A204.1 (cell line): ENCODE measurements around the gene PNPO.

Experiments
- FAIRE-seq: peaks from 2 replicates; lab custom pipeline; 2012; peaks lifted over from hg19 to GRCh38; lab: Jason Lieb, UNC

The PNPO gene

GRCh38 chr17:47941246-47942095 is at the start of gene PNPO:
PNPO (plus strand) TSS chr17:47941571; CDS start chr17:47941676, 105 bp downstream.
- peak; percentile 49 for FAIRE-seq

DNA sequence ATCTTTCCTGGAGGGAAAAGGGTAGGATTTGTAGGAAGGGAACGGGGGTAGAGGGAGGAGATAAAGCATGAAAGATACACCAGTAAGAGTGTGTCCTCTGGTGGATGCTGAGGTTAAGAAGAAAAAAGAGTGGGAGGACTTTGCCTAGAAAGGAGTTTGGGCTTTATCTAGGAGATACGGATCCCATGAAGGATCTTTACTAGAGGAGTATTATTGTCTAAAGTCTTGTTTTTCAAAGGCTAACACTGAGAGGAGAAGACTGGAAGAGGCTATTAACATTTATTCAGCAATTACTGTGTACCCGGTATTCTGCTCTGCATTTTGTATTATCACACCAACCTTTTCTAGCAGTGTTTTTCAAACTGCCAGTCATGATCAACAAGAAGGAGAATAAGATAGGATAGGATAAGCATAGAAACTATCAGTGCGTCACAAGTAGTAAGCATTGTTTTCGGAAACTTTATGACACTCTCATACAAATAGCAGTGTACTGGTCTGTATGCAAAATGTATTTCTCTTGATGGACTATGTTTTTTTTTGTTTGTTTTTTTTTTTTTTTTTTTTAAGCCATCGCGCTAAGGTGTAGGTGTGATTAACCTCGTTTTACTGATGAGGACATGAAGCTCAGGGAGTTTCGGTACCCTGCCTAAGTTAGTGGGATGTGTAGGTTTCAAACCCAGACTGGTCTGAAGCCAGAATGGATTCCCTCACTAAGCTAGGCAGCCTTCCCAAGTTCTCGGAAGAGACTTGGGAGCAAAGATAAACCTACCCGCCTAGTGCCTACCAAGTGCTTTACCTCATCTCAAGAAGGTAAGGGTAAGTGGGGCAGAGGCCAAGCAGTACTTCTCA is 46.6 kb upstream of the PNPO start:
- no peak for FAIRE-seq

DNA sequence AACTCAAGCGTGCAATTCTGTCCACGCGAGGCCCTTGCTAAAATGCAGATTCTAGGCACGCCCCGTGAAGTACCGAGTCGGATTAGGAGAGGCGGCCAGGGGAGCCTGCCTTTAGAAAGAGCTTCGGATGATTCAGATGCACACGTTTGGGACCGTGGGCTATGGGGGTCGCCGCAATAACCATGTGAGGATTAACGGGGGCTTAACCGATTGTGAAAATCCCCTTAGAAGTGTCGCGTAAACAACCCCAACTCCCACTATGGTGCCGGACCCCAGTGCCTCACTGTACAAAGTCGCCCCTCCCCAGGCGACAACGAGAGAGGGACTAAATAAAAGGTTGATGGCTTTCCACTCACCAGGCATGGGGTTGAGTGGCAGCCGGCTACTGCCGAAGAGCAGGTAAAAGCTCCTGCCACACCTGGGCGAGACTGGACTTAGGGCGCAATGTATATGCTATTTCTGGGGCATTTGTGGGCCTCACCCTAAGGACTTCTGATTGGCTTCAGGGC is 46.0 kb upstream of the PNPO start:
- FAIRE-seq = no peak

GRCh38 chr17:47895856-47896671 is 45.3 kb upstream of the PNPO start, which contains the start of gene SP2:
SP2 (plus strand) TSS chr17:47896236; CDS start chr17:47896287, 51 bp downstream.
- FAIRE-seq = peak; percentile 96

GRCh38 chr17:47896672-47897490 is 44.5 kb upstream of the PNPO start:
- FAIRE-seq = no peak

DNA sequence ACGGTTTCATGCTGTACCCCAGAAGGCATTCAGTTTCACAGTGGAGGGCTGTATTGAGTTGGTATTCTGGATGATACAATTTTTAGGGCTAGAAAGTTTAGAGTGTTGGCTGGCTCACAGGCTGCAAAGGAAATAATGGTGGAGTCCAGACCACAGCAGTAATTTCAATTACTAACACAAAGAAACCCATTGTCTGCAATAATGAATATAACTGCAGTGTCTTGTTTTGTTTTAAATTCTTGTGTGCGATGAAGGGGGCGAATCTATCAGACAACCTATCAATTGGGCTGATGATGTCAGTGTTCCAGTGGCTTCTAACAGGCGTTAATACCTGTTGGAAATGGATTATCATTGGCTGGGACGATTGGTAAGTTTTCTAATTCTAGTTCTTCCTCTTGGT is 43.8 kb upstream of the PNPO start:
- no peak for FAIRE-seq

GRCh38 chr17:47898241-47898640 is 43.1 kb upstream of the PNPO start:
- FAIRE-seq = no peak

- no peak for FAIRE-seq
Observed at GRCh38 chr17:47899643-47900042, 41.7 kb upstream of the PNPO start.

DNA sequence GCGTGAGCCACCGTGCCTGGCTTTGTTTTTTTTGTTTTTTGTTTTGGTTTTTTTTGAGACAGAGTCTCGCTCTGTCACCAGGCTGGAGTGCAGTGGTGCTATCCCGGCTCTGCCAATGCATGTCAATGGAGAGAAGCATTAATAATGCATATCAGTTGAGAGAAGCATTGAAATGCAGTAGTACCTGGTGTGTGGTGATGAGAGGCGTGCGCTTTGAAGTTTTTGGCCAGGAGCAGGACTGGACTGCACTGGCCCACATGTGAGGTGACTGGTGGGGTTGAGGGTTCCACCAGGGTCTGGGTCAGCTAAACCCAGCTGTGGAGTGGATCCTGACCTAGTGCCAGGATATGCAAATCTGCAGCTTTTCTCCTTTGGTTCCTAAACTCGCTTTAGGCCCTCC is 39.9 kb upstream of the PNPO start:
- FAIRE-seq = no peak

- no peak for FAIRE-seq
Observed at GRCh38 chr17:47902039-47902744, 39.2 kb upstream of the PNPO start.

DNA sequence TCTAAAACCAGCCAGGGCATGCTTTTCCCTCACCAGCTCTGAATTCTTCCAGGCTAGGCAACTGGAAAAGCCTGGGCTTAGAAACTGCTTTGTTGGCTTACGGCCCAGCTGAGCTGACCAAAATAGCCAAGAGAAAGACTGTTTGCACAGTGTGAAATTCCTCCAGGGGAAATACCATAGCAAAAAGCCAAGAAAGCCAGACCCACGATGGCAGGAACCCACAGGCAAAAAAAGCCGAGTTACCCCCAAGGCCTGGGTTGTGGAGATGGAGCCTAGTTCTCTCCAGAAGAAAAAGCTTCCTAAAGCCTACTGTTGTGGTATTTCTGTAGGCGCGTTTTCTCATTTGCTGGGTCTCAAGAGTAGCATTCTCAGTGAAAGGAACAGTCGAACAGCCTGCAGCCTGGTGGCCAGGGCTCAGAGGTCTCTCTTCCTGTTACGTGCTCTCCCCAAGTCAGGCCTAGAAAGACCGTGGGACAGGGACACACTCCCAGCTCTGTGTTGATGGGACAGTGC is 36.1 kb upstream of the PNPO start:
- no peak for FAIRE-seq

- FAIRE-seq = no peak
Observed at GRCh38 chr17:47906443-47906842, 34.9 kb upstream of the PNPO start.

- FAIRE-seq = no peak
Observed at GRCh38 chr17:47907932-47908562, 33.3 kb upstream of the PNPO start.

GRCh38 chr17:47913050-47913449 is 28.3 kb upstream of the PNPO start:
- no peak for FAIRE-seq

DNA sequence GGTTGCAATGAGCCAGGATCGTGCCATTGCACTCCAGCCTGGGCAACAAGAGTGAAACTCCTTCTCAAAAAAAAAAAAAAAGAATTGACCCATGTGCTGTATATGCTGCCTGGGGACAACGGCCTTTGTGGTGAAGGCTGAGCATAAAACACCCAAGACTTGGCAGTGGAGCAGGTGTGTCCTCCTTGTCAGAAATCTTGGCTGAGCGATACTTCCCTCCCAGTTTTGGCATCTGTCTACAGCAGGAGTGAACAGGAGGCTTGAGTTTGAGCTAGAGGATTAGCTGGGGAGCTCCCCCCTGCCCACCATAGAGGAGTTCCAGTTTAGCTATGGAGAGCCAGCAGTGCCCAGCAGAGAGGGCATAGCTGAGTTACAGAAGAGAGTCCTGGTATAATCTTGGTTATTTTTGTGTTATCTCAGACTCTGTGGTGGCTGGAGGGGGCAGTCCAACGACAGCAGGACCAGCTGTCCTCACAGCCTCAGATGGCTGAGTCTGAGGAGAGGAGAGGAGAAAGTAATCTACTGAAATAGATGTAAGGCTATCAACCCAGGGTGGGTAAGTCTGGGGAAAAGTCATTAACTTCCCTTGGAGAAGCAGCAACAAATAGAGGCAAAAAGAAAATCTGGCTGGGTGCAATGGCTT is 26.9 kb upstream of the PNPO start:
- FAIRE-seq = no peak

DNA sequence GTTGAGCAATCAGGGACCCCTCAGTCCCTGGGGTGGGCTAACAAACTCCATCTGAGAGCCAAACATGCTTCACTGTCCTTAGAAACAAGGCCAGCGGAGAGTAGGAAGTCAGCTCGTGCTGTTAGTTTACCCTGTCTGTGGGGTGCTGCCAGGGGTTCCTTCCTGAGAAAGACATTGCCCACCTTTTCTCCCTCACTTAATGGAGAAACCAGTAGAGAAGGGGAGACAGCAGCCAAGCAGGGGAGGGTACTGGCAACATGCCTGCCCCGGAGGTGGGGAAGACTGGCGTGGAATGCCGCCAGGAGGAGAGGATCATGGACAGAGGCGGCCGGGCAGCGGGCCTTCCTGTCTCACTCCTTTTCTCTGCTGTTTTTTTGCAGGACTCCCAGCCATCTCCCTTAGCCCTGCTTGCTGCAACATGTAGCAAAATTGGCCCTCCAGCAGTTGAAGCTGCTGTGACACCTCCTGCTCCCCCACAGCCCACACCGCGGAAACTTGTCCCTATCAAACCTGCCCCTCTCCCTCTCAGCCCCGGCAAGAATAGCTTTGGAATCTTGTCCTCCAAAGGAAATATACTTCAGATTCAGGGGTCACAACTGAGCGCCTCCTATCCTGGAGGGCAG is 25.5 kb upstream of the PNPO start:
- no peak for FAIRE-seq

GRCh38 chr17:47916489-47917208 is 24.7 kb upstream of the PNPO start:
- FAIRE-seq = no peak

GRCh38 chr17:47917581-47917980 is 23.8 kb upstream of the PNPO start:
- no peak for FAIRE-seq
